OCI-LY3 (cell line): ENCODE measurements around the gene TLE3.

ENCODE experiments used
- EZH2phosphoT487 ChIP-seq: fragments of 200-600 bp; shearing (Covaris generic); IDR thresholded peaks from 2 replicates; pipeline ENCODE4 v1.6.1; 2018; ENCODE audit warnings: antibody characterized with exemption, mixed run types, low read depth
- TF ChIP-seq, protein P1 (sequence below): fragments of 200-600, 300-600 bp; sonication (generic); IDR thresholded peaks from 2 replicates; pipeline ENCODE4 v1.5.1; 2014; ENCODE audit warnings: antibody characterized with exemption, low read length, low read depth

DNA sequence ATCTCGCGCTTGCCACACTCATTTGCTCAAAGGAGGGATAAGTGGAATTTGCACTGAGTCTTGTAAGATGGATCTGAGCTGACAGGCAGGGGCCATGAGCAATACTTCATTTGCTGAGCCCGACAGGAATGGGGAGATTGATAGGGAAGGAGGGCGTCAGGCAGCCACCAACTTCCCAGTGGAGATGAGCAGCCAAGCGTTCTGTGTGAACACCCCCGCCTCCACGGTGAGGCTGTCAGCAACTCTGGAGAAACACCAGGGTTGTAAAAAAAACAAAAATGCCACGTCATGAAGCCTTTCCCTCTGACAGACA, 36.8 kb downstream of the TLE3 start:
- TF ChIP-seq, protein P1, sequence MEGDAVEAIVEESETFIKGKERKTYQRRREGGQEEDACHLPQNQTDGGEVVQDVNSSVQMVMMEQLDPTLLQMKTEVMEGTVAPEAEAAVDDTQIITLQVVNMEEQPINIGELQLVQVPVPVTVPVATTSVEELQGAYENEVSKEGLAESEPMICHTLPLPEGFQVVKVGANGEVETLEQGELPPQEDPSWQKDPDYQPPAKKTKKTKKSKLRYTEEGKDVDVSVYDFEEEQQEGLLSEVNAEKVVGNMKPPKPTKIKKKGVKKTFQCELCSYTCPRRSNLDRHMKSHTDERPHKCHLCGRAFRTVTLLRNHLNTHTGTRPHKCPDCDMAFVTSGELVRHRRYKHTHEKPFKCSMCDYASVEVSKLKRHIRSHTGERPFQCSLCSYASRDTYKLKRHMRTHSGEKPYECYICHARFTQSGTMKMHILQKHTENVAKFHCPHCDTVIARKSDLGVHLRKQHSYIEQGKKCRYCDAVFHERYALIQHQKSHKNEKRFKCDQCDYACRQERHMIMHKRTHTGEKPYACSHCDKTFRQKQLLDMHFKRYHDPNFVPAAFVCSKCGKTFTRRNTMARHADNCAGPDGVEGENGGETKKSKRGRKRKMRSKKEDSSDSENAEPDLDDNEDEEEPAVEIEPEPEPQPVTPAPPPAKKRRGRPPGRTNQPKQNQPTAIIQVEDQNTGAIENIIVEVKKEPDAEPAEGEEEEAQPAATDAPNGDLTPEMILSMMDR: no peak
- TF ChIP-seq EZH2phosphoT487: no peak
